Stimulated activated CD8-positive, alpha-beta memory T cell treated with anti-CD3 and anti-CD28 coated beads, Interleukin-2, amount 100 ng/mL, for 1 hour (primary cell): Measurements from ENCODE around the gene PRPSAP2.
"Not testable (repeated sequence)": the region's sequence is repeated elsewhere in the genome, so short reads cannot be mapped to it uniquely, and the experiment has no call there.

Experiments used
- DNase-seq, 2 donors: peaks; one replicate each; pipeline ENCODE4 v3.0.0-alpha.2; 2020; ENCODE audit warnings: low read depth in 2 of 2

PRPSAP2 gene

DNA sequence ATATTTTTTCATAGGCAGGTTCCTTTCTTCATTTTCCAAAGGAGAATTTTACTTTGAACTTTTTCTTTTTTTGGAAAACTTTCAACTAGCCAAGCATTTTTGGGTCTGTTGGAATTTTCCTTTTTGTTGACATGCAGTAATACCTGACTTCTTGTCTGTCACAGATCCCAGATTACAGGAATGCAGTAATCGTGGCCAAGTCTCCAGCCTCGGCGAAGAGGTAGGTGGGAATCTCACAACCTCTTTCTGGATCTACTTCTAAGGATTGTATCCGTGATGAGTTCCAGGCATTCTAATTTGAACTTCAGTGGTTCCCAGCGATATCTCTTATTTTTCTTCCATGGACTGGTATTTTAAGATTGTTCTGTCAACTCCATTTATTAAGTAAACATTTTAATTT, 31.7 kb downstream of the PRPSAP2 start:
- DNase-seq = no peak

DNA sequence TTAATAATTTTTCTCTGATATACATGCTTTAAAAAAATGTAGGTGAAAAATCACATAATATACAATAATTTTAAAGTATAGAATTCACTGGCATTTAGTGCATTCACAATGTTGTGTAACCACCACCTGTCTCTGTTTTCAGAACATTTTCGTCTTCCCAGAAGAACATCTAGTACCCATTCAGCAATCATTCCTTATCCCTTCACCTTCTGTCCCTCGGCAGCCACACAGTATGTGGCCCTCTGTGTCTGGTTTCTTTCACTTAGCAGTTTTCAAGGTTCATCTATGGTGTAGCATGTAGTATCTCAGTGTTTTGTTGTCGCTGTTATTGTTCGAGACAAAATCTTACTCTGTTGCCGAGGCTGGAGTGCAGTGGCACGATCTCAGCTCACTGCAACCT, 33.6 kb downstream of the PRPSAP2 start:
- DNase-seq = no peak

DNA sequence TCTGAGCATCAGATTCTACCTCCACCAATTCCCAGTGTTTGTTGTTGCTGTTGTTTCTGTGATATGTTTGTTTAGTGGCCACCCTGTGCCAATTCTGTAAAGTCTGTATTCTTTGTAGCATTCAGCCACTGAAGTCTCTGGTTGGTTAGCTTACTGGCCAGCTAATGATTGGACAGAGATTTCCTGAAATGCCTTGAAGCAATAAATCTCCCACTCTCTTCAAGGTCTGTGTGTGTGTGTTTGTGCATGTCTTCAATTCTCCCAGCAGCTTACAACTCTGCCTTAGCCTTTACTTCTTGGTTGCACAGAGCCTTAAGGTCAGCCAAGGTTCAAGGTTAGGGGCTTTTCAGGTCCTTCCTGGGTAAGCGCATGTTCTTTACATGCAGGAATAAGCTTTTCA, 38.2 kb downstream of the PRPSAP2 start:
- no peak for DNase-seq

DNA sequence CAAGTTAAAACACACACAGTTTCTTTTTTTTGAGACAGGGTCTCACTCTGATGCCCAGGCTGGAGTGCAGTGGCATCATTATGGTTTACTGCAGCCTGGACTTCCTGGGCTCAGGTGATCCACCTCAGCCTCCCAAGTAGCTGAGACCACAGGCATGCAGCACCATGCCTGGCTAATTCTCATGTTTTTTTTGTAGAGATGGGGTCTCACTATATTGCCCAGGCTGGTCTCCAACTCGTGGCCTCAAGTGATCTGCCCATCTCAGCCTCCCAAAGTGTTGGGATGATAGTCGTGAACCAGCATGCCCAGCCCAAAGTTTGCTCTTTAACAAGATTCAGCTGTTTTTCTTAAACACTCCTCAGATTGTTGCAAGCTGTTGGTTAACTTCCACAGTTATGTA, 39.0 kb downstream of the PRPSAP2 start:
- DNase-seq = no peak

DNA sequence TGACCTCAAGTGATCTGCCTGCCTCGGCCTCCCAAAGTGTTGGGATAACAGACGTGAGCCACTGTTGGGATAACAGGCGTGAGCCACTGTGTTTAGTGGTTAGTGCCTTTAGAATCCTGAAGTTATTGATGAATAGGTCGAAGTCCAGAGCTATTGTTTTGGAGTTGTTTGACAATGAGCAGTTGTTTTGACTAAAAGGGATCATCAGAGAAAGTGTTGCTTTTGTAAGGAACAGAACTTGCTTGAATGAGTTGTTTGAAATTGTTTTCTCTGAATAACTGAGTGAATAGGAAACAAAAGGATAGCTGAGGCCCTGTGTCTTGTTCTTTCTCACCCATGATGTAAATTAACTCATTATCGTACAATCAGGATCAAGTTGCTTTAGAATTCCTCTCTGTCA, 46.6 kb downstream of the PRPSAP2 start:
- no peak for DNase-seq

GRCh38 chr17:18905226-18905625, 47.3 kb downstream of the PRPSAP2 start:
- DNase-seq = no peak

GRCh38 chr17:18910326-18910725, 52.4 kb downstream of the PRPSAP2 start:
- DNase-seq = no peak

DNA sequence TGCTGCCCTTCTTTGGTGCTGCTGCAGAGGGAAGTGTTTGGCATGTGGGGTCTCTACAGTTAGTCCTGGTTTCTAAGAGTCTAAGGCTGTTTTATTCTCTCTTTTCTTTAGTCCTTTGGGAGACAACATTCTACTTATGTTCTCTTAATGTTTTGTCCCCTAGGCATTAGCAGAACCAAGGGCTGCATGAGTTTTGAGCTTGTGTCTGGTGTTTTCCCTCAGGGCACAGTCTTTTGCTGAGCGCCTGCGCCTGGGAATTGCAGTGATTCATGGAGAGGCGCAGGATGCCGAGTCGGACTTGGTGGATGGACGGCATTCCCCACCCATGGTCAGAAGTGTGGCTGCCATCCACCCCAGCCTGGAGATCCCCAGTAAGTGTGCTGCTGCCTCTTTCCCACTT, 53.0 kb downstream of the PRPSAP2 start:
- no peak for DNase-seq

GRCh38 chr17:18916816-18917500, 59.0 kb downstream of the PRPSAP2 start:
- no peak for DNase-seq

GRCh38 chr17:18917506-18918032, 59.6 kb downstream of the PRPSAP2 start:
- no peak for DNase-seq

DNA sequence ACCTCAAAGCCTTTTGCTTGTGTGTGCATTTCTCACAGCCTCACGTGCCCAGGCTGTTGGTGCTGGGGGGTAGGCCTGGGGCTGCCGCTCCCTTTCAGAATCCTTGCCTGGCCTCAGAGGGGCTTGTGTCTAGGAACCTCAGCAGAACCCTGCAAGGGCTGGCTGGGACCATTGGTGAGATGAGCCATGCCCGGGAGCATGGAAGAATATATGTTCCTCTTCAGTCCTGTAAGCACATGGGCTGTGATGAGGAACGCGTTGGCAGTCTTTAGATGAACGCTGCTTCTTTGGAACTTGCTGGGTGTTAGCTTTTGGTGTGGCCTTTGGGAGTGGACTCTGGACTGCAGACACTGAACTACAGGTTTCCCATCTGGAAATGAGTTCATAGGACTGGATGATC, 62.0 kb downstream of the PRPSAP2 start:
- no peak for DNase-seq

DNA sequence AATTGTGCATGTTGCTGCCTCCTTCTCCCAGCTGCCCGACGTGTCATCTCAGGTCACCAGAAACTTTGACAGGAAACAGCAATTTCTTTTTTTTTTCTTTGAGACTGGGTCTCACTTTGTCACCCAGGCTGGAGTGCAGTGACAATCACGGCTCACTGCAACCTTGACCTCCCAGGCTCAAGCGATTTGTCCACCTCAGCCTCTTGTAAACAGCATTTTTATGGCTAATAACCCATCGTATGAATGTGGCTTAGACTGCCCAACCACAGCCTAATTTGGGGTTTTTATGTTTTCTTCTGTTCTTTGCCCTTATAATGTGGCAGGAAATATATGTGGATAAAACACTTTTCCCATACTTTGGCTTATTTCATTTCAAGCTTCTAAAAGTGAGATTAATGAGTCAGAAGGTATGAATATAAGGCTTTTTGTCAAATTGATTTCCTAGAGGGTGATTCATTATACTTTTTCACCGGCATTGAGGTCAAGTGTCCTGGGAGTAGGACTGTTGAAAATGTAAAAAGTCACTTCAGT, 63.0 kb downstream of the PRPSAP2 start:
- DNase-seq = no peak

GRCh38 chr17:18921485-18921884, 63.6 kb downstream of the PRPSAP2 start:
- DNase-seq = no peak

- no peak for DNase-seq
These were observed 64.1 kb downstream of the PRPSAP2 start for GRCh38 chr17:18921912-18922451.

DNA sequence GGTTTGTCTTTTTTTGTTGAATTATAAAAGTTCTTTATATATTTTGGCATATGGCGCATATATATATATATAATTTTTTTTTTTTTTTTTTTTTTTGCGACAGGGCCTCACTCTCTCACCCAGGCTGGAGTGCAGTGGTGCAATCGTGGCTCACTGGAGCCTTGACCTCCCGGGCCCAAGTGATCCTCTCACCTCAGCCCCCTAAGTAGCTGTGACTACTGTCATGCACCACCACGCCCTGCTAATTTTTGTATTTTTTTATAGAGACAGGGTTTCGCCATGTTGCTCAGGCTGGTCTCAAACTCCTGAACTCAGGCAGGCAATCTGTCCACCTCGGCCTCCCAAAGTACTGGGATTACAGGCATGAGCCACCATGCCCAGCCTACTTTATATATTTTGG, 64.7 kb downstream of the PRPSAP2 start:
- DNase-seq = not testable (repeated sequence)

- DNase-seq = no peak
These were observed 67.3 kb downstream of the PRPSAP2 start for GRCh38 chr17:18925187-18925586.

DNA sequence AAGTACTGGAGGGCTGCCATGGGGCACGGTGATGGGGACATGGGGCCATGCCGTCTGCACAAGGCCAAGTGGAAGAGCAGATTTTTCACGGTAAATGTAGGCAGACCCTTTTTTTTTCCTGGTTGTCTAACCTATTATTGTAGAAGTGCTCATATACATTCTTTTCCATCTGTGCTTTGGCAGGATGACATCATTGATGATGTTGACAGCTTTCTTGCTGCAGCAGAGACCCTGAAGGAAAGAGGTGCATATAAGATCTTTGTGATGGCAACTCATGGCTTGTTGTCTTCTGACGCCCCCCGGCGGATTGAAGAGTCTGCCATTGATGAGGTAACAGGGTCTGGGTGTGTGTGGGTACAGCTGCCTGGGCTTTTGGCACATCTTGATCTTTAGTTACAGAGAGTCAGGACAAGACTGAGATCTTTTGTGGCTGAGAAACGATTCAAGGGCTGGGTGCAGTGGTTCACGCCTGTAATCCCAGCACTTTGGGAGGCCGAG, 70.7 kb downstream of the PRPSAP2 start:
- no peak for DNase-seq

- no peak for DNase-seq
These were observed 74.6 kb downstream of the PRPSAP2 start for GRCh38 chr17:18932360-18933055.

GRCh38 chr17:18933102-18934058, 75.4 kb downstream of the PRPSAP2 start:
- no peak for DNase-seq

- DNase-seq = no peak
These were observed 80.2 kb downstream of the PRPSAP2 start for GRCh38 chr17:18937981-18938691.

- DNase-seq = no peak
These were observed 80.7 kb downstream of the PRPSAP2 start for GRCh38 chr17:18938692-18939023.
